K562 (cell line): Measurements from ENCODE around the gene SLC22A23. TPM values are rescaled to one million over a fixed set of nuclear protein-coding genes. Genes with fewer than 3 reads are reported as not detected.

ENCODE experiments used
- ARHGAP35 ChIP-seq: fragments of 450-650 bp; IDR thresholded peaks from 2 replicates; pipeline ENCODE4 v1.6.1; 2018; ENCODE audit not compliant: partially characterized antibody
- BMI1 ChIP-seq: fragments of 150-350 bp; IDR thresholded peaks from 2 replicates; pipeline ENCODE4 v1.6.1; 2014; ENCODE audit warnings: low read length
- BRD9 ChIP-seq: fragments of 450-650 bp; IDR thresholded peaks from 2 replicates; pipeline ENCODE4 v1.6.1; 2018; ENCODE audit warnings: low read depth; ENCODE audit not compliant: partially characterized antibody
- CAMTA2 ChIP-seq: fragments of 250-450 bp; sonication (Bioruptor Pico); conservative IDR thresholded peaks from 2 replicates; pipeline ENCODE4 v1.5.1; 2022
- CHD2 ChIP-seq: IDR thresholded peaks from 2 replicates; pipeline ENCODE4 v1.6.1; 2011; ENCODE audit warnings: low read depth, low read length
- CXXC5 ChIP-seq: fragments of 250-450 bp; sonication (Bioruptor Pico); IDR thresholded peaks from 2 replicates; pipeline ENCODE4 v1.8.0; 2022; ENCODE audit warnings: inconsistent platforms, mild to moderate bottlenecking, moderate library complexity
- FOXP1 ChIP-seq: sonication (generic); formaldehyde crosslinking; IDR thresholded peaks from 2 replicates; pipeline ENCODE4 v1.8.0; 2022; ENCODE audit warnings: mild to moderate bottlenecking, missing genetic modification reagents
- KAT7 ChIP-seq: sonication (generic); formaldehyde crosslinking; IDR thresholded peaks from 2 replicates; pipeline ENCODE4 v1.8.0; 2022; ENCODE audit warnings: missing genetic modification reagents, mild to moderate bottlenecking, borderline replicate concordance
- MYC ChIP-seq, 2 experiments: fragments of 250-450 bp in 1 of 2; sonication (Bioruptor Pico) in 1 of 2; IDR thresholded peaks; 2 replicates each; pipeline versions ENCODE4 v1.5.1 to v1.6.1; 2012 to 2021; ENCODE audit warnings: low read depth in 2 of 2, borderline replicate concordance in 1 of 2, improper control_type of control experiment in 1 of 2, low read length in 1 of 2, mild to moderate bottlenecking in 1 of 2, moderate library complexity in 1 of 2
- NFYB ChIP-seq: IDR thresholded peaks from 2 replicates; pipeline ENCODE4 v1.6.1; 2011; ENCODE audit warnings: mild to moderate bottlenecking, moderate library complexity; ENCODE audit not compliant: insufficient read length; ENCODE audit errors: extremely low read depth
- PHB ChIP-seq: fragments of 250-450 bp; sonication (Bioruptor Pico); IDR thresholded peaks from 2 replicates; pipeline ENCODE4 v1.5.0; 2021
- RBM34 ChIP-seq: fragments of 200-400 bp; formaldehyde crosslinking; IDR thresholded peaks from 2 replicates; pipeline ENCODE4 v1.6.1; 2018; ENCODE audit warnings: low read length, borderline replicate concordance; ENCODE audit not compliant: insufficient read depth
- REST ChIP-seq, 2 experiments: fragments of 450-650 bp; formaldehyde crosslinking in 1 of 2; IDR thresholded peaks; 2 replicates each; pipeline versions ENCODE4 v1.4.0 to v1.6.1; 2014 to 2020; ENCODE audit warnings: mild to moderate bottlenecking in 2 of 2, borderline replicate concordance in 1 of 2, low read depth in 1 of 2
- SETDB1 ChIP-seq: IDR thresholded peaks from one replicate; pipeline ENCODE4 v1.6.1; 2012; ENCODE audit warnings: low read length, control low read depth, inconsistent platforms
- SREBF1 ChIP-seq: fragments of 150-350 bp; IDR thresholded peaks from 2 replicates; pipeline ENCODE4 v1.6.1; 2014; ENCODE audit warnings: antibody characterized with exemption, low read depth, low read length, borderline replicate concordance
- TSHZ1 ChIP-seq: fragments of 250-450 bp; sonication (Bioruptor Pico); IDR thresholded peaks from 2 replicates; pipeline ENCODE4 v1.4.0; 2020; ENCODE audit warnings: mild to moderate bottlenecking, moderate library complexity
- ZNF584 ChIP-seq: fragments of 200-800 bp; sonication (Bioruptor generic); IDR thresholded peaks from 2 replicates; pipeline ENCODE4 v1.6.1; 2016; ENCODE audit warnings: low read depth, mild to moderate bottlenecking, missing genetic modification characterization, missing compliant biosample characterization
- ZNF668 ChIP-seq: fragments of 250-450 bp; sonication (Bioruptor Pico); IDR thresholded peaks from 2 replicates; pipeline ENCODE4 v1.8.0; 2022; ENCODE audit warnings: mild to moderate bottlenecking, inconsistent platforms
- ZNF79 ChIP-seq: fragments of 250-450 bp; sonication (Bioruptor Pico); IDR thresholded peaks from 2 replicates; pipeline ENCODE4 v1.4.0; 2020; ENCODE audit warnings: low read depth, mild to moderate bottlenecking, moderate library complexity
- polyA plus RNA-seq, 8 experiments: library from polyadenylated mRNA; depleted of rRNA in 4 of 8; stranded (reverse) in 5 of 8; unstranded in 3 of 8; fragments of >200 nt; fragmentation: Nextera tagmentation in 2 of 8; fragmentation: Illumina TruSeq in 1 of 8; extraction: Ambion mirVana in 2 of 8; extraction: Trizol in 1 of 8; gene quantifications; 2 replicates each; pipeline versions ENCODE4 v1.2.1 to v1.2.3, GENCODE V29; 2011 to 2014; ENCODE audit warnings: inconsistent platforms in 1 of 8, missing spikeins in 1 of 8
- total RNA-seq, 7 experiments: library from RNA; depleted of rRNA in 6 of 7; stranded (reverse); fragments of >200 nt in 6 of 7; fragmentation: Illumina TruSeq in 2 of 7; extraction: Trizol in 2 of 7; gene quantifications; 2 replicates each; pipeline versions ENCODE4 v1.2.1 to v1.2.3, GENCODE V29; 2011 to 2021; ENCODE audit warnings: low replicate concordance in 1 of 7

Gene SLC22A23
- total and polyA plus RNA-seq, 9 of the 15 experiments (the other 6 are each of a cell fraction or from before 2014, with no cell fraction given) = 0.30 to 8.7 (median 2.5) TPM

GRCh38 chr6:3390698-3391097 lies 66.2 kb downstream of the SLC22A23 start (continued):
- TF ChIP-seq ARHGAP35 (no peak), ZNF79 (CRISPR knock-in tag) (no peak), FOXP1 (no peak), PHB (CRISPR knock-in tag) (no peak), BRD9 (peak; percentile 30), SETDB1 (no peak), CHD2 (no peak), REST (IDR thresholded peaks at IDR 0.05; ENCODE audit: borderline replicate concordance) (no peak), REST (CRISPR knock-in tag; IDR thresholded peaks at IDR 0.05; ENCODE audit: low read depth) (no peak), BMI1 (no peak), KAT7 (CRISPR knock-in tag) (no peak), NFYB (no peak), TSHZ1 (CRISPR knock-in tag) (no peak), MYC (IDR thresholded peaks at IDR 0.05; ENCODE audit: low read depth, low read length) (no peak), MYC (CRISPR knock-in tag; IDR thresholded peaks at IDR 0.05; ENCODE audit: borderline replicate concordance, low read depth) (no peak), RBM34 (no peak), CAMTA2 (CRISPR knock-in tag) (no peak), ZNF668 (no peak), ZNF584 (no peak), SREBF1 (no peak), CXXC5 (CRISPR knock-in tag) (peak; percentile 45; the same call in 1 of the 2 replicates)
